HepG2 (cell line): ENCODE data around the gene ORM1. TPM values are rescaled to one million over a fixed set of nuclear protein-coding genes. Genes with fewer than 3 reads are reported as not detected.

Source experiments
- ATAC-seq: fragments of 200-7000 bp; cut with Tn5 transposase; 3 replicates; pipeline ENCODE4 v1.9.1; 2020; ENCODE audit warnings: mild to moderate bottlenecking, moderate library complexity
- BruUV-seq: library from RNA; stranded (reverse); fragments of 400-500 nt; replicated peaks from 2 replicates; lab custom pipeline; 2021; lab: Mats Ljungman, UMichigan
- CTCF ChIA-PET: fragments of 300-600 bp; formaldehyde crosslinking; extraction: SDS; loops from one replicate; lab custom pipeline; 2021; ENCODE audit warnings: low total read pairs, inconsistent platforms, low intra/inter-chr PET ratio; lab: Yijun Ruan, JAX
- POLR2A ChIA-PET: fragments of 350-600 bp; sonication (Branson Sonifier 250); formaldehyde crosslinking; loops from one replicate; lab custom pipeline; 2020; ENCODE audit warnings: antibody characterized with exemption, inconsistent platforms; lab: Yijun Ruan, JAX
- DNase-seq: peaks from one replicate; pipeline ENCODE4 v3.0.0-alpha.2; 2015; ENCODE audit warnings: low spot score
- FAIRE-seq: peaks from 3 replicates; lab custom pipeline; 2011; peaks lifted over from hg19 to GRCh38; lab: Jason Lieb, UNC
- H2AFZ ChIP-seq: one replicate; pipeline ENCODE4 v1.6.1; 2011; ENCODE audit warnings: low read length, inconsistent platforms
- H3K27ac ChIP-seq: fragments of 300-600 bp; 3 replicates; pipeline ENCODE4 v1.8.0; 2011; ENCODE audit warnings: mixed run types, mild to moderate bottlenecking, mixed read lengths, low read length, inconsistent platforms; ENCODE audit not compliant: insufficient read depth; ENCODE audit errors: extremely low read length
- H3K27me3 ChIP-seq, 2 experiments: fragments of 200-600 bp in 1 of 2; 2 replicates in 1 of 2; 3 replicates in 1 of 2; pipeline versions ENCODE4 v1.6.0 to v1.8.0; 2011; ENCODE audit warnings: low read length in 2 of 2, mild to moderate bottlenecking in 2 of 2, moderate library complexity in 2 of 2, inconsistent platforms in 1 of 2; ENCODE audit not compliant: insufficient read depth in 2 of 2, control insufficient read depth in 1 of 2
- H3K36me3 ChIP-seq, 2 experiments: fragments of 200-600 bp in 1 of 2; replicated peaks in 1 of 2; 2 replicates in 1 of 2; 3 replicates in 1 of 2; pipeline versions ENCODE4 v1.5.1 to v1.8.0; 2011; ENCODE audit warnings: low read length in 2 of 2, inconsistent platforms in 1 of 2; ENCODE audit not compliant: insufficient read depth in 2 of 2, control insufficient read depth in 1 of 2
- H3K4me1 ChIP-seq: 2 replicates; pipeline ENCODE4 v1.5.1; 2012; ENCODE audit warnings: low read length, inconsistent platforms; ENCODE audit not compliant: insufficient read depth
- H3K4me2 ChIP-seq: 2 replicates; pipeline ENCODE4 v1.6.0; 2011; ENCODE audit warnings: low read depth, low read length, inconsistent platforms
- H3K4me3 ChIP-seq, 3 experiments: fragments of 200-600 bp in 1 of 3; sonication (generic), shearing (Covaris generic) in 1 of 3; replicated peaks in 1 of 3; 2 replicates each; pipeline ENCODE4 v1.5.1; 2011 to 2016; ENCODE audit warnings: low read length in 3 of 3, inconsistent platforms in 2 of 3, low read depth in 2 of 3, mild to moderate bottlenecking in 2 of 3, control low read depth in 1 of 3, mixed read lengths in 1 of 3; ENCODE audit not compliant: insufficient read depth in 1 of 3
- H3K79me2 ChIP-seq: one replicate; pipeline ENCODE4 v1.6.1; 2011; ENCODE audit warnings: low read length, inconsistent platforms; ENCODE audit not compliant: insufficient read depth
- H3K9ac ChIP-seq: 2 replicates; pipeline ENCODE4 v1.6.0; 2011; ENCODE audit warnings: mild to moderate bottlenecking, low read depth, low read length, inconsistent platforms; ENCODE audit not compliant: insufficient read depth
- H3K9me3 ChIP-seq: 2 replicates; pipeline ENCODE4 v1.5.1; 2012; ENCODE audit warnings: mild to moderate bottlenecking, low read length
- H4K20me1 ChIP-seq: 2 replicates; pipeline ENCODE4 v1.6.0; 2011; ENCODE audit warnings: inconsistent platforms, mild to moderate bottlenecking, low read length, moderate library complexity; ENCODE audit not compliant: insufficient read depth
- CREB1 ChIP-seq, 2 experiments: fragments of 450-650 bp in 1 of 2; IDR thresholded peaks; 2 replicates each; pipeline ENCODE4 v1.6.1; 2016 to 2017; ENCODE audit warnings: control low read depth in 1 of 2, mild to moderate bottlenecking in 1 of 2, missing compliant biosample characterization in 1 of 2, missing genetic modification characterization in 1 of 2
- RBM22 ChIP-seq: fragments of 200-400 bp; formaldehyde crosslinking; optimal IDR thresholded peaks from 2 replicates; pipeline ENCODE3; 2017; ENCODE audit warnings: mild to moderate bottlenecking, low read length, moderate library complexity
- SRSF4 ChIP-seq: fragments of 200-400 bp; formaldehyde crosslinking; IDR thresholded peaks from one replicate; pipeline ENCODE4 v1.6.1; 2018; ENCODE audit warnings: mild to moderate bottlenecking, low read depth, low read length, moderate library complexity; ENCODE audit not compliant: poor library complexity, severe bottlenecking
- SUZ12 ChIP-seq: fragments of 150-350 bp; IDR thresholded peaks from 2 replicates; pipeline ENCODE4 v1.6.1; 2014; ENCODE audit warnings: low read depth, low read length
- ZNF138 ChIP-seq: sonication (generic); formaldehyde crosslinking; IDR thresholded peaks from 2 replicates; pipeline ENCODE4 v1.5.0; 2020; ENCODE audit warnings: mild to moderate bottlenecking, low read depth, missing genetic modification reagents
- ZNF333 ChIP-seq: sonication (generic); formaldehyde crosslinking; IDR thresholded peaks from 2 replicates; pipeline ENCODE4 v1.4.0; 2020; ENCODE audit warnings: mild to moderate bottlenecking, missing genetic modification reagents, borderline replicate concordance
- WGBS: methylation state at CpG from one replicate; pipeline ENCODE4 v1.1.6; 2017; ENCODE audit warnings: low lambda C conversion rate; 5-methylcytosine and 5-hydroxymethylcytosine counted together
- in situ Hi-C: cut with HindIII; loops from 2 replicates; pipeline ENCODE4 v1.10.0; 2017; ENCODE audit warnings: low pct_unique_long_range_greater_than_20kb; ENCODE audit not compliant: extremely low pct_ligation_motif_present
- intact Hi-C: fragments of 100-400 bp; cut with micrococcal nuclease; formaldehyde crosslinking; loops from one replicate; pipeline ENCODE4 v1.10.0; 2022; ENCODE audit not compliant: unreplicated experiment
- polyA plus RNA-seq, 8 experiments: library from polyadenylated mRNA; depleted of rRNA in 3 of 8; stranded (reverse) in 7 of 8; unstranded in 1 of 8; fragments of >200 nt; fragmentation: Illumina TruSeq in 4 of 8; extraction: Trizol in 4 of 8; gene quantifications; 2 replicates each; pipeline versions ENCODE4 v1.2.1 to v1.2.3, GENCODE V29; 2011 to 2016; ENCODE audit warnings: low read depth in 4 of 8, missing spikeins in 1 of 8, mixed read lengths in 1 of 8; ENCODE audit not compliant: insufficient read depth in 1 of 8
- total RNA-seq, 5 experiments: library from RNA; depleted of rRNA; stranded (reverse); fragments of >200 nt; fragmentation: Illumina TruSeq; extraction: Trizol; gene quantifications; 2 replicates each; pipeline ENCODE4 v1.2.3, GENCODE V29; 2016; ENCODE audit warnings: low read depth in 1 of 5

The ORM1 gene
- total and polyA plus RNA-seq, 2 of the 13 experiments (the other 11 are each of a cell fraction or from before 2014, with no cell fraction given): 699 to 1,180 TPM

DNA sequence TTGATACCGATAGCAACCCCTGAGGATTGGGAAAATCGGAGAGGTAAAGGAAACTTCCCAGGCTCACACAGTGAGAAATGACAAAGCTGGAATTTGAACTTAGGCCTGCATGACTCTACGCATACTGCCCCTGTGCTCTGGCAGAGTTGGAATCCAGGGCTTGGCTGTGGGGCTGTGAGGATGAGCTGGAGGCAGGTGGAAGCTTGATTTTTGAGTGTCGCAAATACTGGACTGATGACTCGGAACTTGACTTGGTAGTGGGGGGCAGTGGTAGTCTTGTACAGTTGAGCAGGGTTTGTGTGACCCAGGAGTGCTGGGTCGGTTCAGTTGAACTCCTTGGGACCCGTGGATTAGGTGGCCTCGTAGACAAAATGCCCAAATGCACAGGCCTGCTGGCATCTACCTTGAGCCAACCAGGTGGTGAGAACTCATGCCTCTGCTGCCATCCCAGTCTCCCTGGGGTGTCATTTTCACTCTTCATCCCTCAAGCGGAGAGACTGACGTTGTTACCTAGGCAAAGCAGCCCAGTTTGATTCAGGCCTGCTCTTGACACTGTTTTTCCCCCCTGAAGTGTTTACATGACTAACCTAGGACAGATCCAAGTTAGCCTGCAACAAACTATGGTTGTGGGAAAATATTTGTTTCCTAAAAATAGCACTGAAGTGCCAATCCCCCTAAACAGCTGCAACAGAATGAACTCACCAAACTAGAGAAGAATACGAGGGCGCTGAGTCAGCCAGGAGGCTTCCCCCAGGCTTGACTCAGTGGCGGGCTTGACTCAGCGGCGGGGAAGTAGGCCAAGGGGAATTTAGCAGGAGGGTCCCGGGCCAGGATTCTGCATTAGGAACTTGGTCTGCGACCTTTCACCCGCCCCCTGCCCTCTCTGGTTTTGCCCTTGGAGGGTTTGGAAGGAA lies 45.7 kb upstream of the ORM1 start:
- H3K27ac ChIP-seq: no peak overlapping the region
- in situ Hi-C loops: no loop called here
- no peaks in the 10 kb centered on the region for H3K9me3 ChIP-seq
- H3K36me3 ChIP-seq: peaks cover 31 to 76% of the 10 kb centered on the region in 2 experiments
- H3K4me2 ChIP-seq: no peak overlapping the region
- FAIRE-seq (no peak), DNase-seq (no peak), ATAC-seq (0 out of 3 replicates have a peak, but pooled peaks have one; percentile 12)
- no peak overlapping the region for H3K9ac ChIP-seq
- H3K4me1 ChIP-seq: peaks cover 15% of the 10 kb centered on the region
- H3K4me3 ChIP-seq: no peak overlapping the region
- no peaks in the 10 kb centered on the region for H3K79me2 ChIP-seq
- POLR2A ChIA-PET: no interaction called here
- no peak overlapping the region for H2AFZ ChIP-seq
- TF ChIP-seq ZNF138 (CRISPR knock-in tag) (0 out of 2 replicates have a peak, but pooled peaks have one; percentile 12), SRSF4 (no peak), RBM22 (peak; percentile 75)
- no peaks in the 10 kb centered on the region for H4K20me1 ChIP-seq
- CTCF ChIA-PET: no interaction called here
- no TSS peak for BruUV-seq
- 97% methylated on average over 15 of the region's 18 CpGs for WGBS
- intact Hi-C loops: no loop called here
- no peaks in the 10 kb centered on the region for H3K27me3 ChIP-seq

DNA sequence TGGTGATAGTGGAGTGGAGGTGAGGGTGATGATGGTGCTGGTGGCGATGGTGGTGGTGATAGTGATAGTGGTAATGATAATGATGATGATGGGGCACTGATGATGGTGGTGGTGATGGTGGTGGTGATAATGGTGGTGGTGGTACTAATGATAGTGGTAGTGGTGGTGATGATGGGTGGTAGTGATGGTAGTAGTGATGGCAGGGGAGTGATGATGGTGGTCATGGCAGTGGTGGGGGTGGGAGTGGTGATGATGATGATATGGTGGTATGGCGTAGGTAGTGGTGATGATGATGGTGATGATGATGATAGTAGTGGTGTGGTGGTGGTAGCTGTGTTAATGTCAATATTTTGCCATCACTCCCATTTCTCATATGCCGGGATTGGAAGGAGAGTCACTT lies 44.5 kb upstream of the ORM1 start:
- Histone ChIP-seq H3K4me3 (no peak overlapping the region), H3K79me2 (no peaks in the 10 kb centered on the region), H3K9ac (no peak overlapping the region), H2AFZ (no peak overlapping the region), H3K27me3 (no peaks in the 10 kb centered on the region), H4K20me1 (no peaks in the 10 kb centered on the region), H3K9me3 (no peaks in the 10 kb centered on the region), H3K4me2 (no peak overlapping the region), H3K27ac (no peak overlapping the region), H3K4me1 (peaks cover 15% of the 10 kb centered on the region), H3K36me3 (peaks cover 35 to 79% of the 10 kb centered on the region in 2 experiments)
- POLR2A ChIA-PET: no interaction called here
- no peak for FAIRE-seq
- intact Hi-C loops (no loop called here), in situ Hi-C loops (no loop called here)
- TF ChIP-seq CREB1 (IDR thresholded peaks at IDR 0.05) (peak; percentile 81), CREB1 (CRISPR knock-in tag; IDR thresholded peaks at IDR 0.05) (no peak), RBM22 (peak; percentile 55), ZNF333 (CRISPR knock-in tag) (no peak), SUZ12 (no peak)
- WGBS: 83% methylated on average over 3 of the region's 3 CpGs
- CTCF ChIA-PET: no interaction called here
- no peak for ATAC-seq
- DNase-seq: no peak
- no TSS peak for BruUV-seq
